HFF-Myc (cell line): ENCODE data around the gene CA12.

Source experiments
- DNase-seq: peaks from one replicate; pipeline ENCODE4 v3.0.0-alpha.2; 2011; ENCODE audit warnings: low read depth; ENCODE audit errors: extremely low read depth
- H3K4me3 ChIP-seq: replicated peaks from 2 replicates; pipeline ENCODE4 v1.5.1; 2011; ENCODE audit warnings: low read depth, mild to moderate bottlenecking, control low read depth, low read length
- TF ChIP-seq, protein P1 (sequence below): IDR thresholded peaks from 2 replicates; pipeline ENCODE4 v1.5.1; 2012; ENCODE audit warnings: mild to moderate bottlenecking, low read depth, low read length, control low read depth; ENCODE audit errors: missing control alignments

CA12 gene

GRCh38 chr15:63409179-63409578, 27.5 kb upstream of the CA12 start:
- DNase-seq, result no peak
- TF ChIP-seq, protein P1, sequence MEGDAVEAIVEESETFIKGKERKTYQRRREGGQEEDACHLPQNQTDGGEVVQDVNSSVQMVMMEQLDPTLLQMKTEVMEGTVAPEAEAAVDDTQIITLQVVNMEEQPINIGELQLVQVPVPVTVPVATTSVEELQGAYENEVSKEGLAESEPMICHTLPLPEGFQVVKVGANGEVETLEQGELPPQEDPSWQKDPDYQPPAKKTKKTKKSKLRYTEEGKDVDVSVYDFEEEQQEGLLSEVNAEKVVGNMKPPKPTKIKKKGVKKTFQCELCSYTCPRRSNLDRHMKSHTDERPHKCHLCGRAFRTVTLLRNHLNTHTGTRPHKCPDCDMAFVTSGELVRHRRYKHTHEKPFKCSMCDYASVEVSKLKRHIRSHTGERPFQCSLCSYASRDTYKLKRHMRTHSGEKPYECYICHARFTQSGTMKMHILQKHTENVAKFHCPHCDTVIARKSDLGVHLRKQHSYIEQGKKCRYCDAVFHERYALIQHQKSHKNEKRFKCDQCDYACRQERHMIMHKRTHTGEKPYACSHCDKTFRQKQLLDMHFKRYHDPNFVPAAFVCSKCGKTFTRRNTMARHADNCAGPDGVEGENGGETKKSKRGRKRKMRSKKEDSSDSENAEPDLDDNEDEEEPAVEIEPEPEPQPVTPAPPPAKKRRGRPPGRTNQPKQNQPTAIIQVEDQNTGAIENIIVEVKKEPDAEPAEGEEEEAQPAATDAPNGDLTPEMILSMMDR, result no peak
- H3K4me3 ChIP-seq, result no peak overlapping the region

DNA sequence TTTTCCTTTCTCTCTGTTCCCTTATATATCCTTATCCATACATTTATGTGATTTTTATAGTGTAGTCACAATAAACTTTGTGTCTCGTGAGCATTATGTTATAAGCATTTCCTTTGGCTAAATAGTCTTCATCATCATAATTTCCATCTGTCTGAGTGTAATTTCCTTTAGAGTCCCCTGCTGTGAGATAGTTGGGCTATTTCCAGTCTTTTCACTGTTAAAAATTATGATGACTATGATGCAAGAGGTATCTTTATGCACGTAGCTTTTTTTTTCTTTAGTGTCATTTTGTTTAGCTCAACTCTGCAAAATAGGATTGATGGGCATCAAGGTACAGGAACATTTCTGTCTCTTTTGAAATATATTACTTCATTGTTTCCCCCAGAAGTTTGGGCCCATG, 26.9 kb upstream of the CA12 start:
- DNase-seq, result no peak
- H3K4me3 ChIP-seq, result no peak overlapping the region
- TF ChIP-seq, protein P1, result no peak

DNA sequence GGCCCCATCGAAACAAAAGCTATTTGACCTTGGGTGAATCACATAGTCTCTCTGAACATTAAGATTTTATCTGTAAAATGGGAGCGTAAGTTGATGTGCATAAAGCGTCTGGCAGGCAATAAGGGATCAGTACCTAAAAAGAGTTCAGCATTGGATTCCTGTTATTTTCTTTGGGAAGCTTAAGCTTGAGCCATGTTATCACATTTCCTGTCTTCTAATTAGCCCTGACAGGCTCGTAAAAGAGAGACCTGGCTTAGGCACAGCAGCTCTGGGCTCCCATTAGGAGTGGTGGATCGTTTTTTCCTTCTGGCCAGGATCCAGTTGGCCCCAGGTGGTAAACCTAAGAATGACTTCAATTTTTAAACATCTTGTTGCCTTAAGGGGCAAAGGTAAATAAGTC, 26.0 kb upstream of the CA12 start:
- no peak for DNase-seq
- no peak overlapping the region for H3K4me3 ChIP-seq
- TF ChIP-seq, protein P1, result no peak

DNA sequence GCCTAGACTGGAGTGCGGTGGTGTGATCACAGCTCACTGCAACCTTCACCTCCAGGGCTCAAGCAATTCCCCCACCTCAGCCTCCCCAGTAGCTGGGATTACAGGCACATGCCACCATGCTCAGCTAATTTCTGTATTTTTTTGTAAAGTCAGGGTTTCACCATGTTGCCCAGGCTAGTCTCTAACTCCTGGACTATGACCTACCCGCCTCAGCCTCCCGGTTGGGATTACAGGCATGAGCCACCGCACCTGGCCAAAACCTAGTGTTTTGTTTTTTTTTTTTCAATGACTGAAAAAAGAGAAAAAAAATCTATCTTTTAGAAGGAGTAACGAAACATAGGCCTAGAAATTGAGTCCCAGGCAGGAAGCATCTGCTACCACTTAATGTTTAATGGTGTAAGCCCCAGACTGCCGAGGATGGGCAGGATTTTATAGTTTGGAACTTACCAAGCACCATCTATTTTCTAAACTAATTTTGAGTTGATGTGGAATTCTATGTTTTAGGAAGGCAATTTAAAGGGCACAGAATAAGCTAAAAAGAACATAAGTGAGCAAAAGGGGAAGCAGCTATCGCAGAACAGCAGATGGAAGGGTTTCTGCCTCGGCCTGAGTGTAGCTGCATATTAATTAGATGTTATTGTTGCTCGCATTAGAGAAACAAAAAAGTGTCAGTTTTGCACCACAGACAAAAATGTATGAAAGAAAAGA, 24.2 kb upstream of the CA12 start:
- H3K4me3 ChIP-seq, result no peak overlapping the region
- DNase-seq, result no peak
- TF ChIP-seq, protein P1, result no peak

GRCh38 chr15:63405159-63405558, 23.5 kb upstream of the CA12 start:
- TF ChIP-seq, protein P1, result no peak
- DNase-seq, result no peak
- H3K4me3 ChIP-seq, result no peak overlapping the region

GRCh38 chr15:63403254-63403945, 21.8 kb upstream of the CA12 start:
- TF ChIP-seq, protein P1, result no peak
- H3K4me3 ChIP-seq, result no peak overlapping the region
- no peak for DNase-seq
